Measurements from ENCODE around the gene MYL5. TPM values are rescaled to one million over a fixed set of nuclear protein-coding genes. Genes with fewer than 3 reads are reported as not detected.

Gene MYL5
- total RNA-seq, 2 donors from 2014 or later, result 7.9 to 12.4 TPM

DNA sequence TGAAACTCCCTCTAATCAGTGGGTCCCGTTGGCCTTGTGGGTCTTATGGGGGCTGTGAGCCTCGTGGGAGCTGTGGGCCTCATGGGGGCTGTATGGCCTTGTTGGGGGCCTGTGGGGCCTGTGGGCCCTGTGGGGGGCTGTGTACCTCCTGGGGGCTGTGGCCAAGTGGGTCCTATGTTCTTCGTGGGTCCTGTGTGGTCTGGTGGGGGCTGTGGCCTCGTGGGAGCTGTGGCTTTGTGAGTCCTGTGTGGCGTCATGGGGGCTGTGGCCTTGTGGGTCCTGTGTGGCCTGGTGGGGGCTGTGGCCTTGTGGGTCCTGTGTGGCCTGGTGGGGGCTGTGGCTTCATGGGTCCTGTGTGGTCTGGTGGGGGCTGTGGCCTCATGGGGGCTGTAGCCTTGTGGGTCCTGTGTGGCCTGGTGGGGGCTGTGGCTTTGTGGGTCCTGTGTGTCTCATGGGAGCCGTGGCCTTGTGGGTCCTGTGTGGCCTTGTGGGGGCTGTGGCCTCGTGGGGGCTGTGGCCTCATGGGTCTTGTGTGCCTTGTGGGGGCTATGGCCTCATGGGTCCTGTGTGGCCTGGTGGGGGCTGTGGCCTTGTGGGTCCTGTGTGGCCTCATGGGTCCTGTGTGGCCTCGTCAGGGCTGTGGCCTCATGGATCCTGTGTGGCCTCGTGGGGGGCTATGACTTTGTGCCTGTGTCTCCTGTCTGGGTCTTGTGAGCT lies 38.7 kb downstream of the MYL5 start:
- DNase-seq (ENCODE audit: low spot score), result no peak
- intact Hi-C loops (cut with DNase I), result no loop called here

DNA sequence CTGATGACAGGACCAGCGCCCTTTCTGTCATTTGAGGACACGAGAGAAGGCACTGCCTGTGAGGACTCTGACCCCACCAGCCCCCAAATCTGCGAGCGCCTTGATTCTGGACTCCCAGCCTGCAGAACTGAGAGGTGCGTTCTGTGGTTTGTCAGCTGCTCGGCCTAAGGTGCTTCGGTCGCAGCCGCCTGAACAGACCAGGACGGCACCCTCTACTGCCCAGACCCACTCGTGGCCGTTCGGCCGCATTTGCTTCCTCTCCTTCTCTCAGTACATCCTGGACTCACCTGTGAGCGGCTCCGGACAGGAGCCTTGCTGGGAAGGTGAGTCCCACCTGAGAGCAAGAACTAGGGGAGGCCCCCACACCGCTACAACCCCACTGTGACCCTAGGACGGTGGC lies 39.7 kb downstream of the MYL5 start:
- intact Hi-C loops (cut with DNase I), result no loop called here
- peak; percentile 79 for DNase-seq (ENCODE audit: low spot score)

DNA sequence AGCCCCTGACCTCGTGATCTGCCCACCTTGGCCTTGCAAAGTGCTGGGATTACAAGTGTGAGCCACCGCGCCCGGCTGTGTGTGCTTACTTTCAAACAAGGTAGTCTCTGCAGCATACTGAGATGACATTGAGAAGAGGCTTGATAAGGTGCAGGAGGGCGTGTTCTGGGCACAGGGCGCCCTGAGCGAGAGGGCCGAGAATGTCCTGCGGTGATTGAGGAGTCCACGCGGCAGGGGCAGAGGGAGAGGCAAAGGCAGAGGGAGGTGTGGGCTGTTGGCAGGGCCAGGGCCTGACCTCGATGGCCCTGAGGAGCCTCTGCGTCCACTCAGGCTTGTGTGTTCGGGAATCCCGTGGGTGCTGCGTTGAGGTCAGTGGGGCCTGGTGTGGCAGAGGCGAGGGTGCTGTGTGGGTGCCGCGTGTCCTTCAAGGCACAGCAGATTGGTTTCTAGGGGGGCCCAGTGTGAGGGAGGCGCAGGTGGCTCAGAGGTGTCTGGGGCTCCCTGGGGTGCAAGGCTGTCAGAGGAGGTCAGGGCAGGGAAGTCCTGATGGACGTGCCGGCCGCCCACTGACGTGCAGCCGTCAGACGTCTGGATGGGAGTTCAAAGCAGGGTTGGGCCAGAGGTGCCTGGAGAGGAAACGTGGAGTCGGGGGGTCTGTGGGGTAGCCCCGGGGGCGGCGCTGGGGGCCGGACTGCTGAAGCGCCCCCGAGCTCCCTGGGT lies 43.4 kb downstream of the MYL5 start:
- intact Hi-C loops (cut with DNase I), result no loop called here
- no peak for DNase-seq (ENCODE audit: low spot score)

DNA sequence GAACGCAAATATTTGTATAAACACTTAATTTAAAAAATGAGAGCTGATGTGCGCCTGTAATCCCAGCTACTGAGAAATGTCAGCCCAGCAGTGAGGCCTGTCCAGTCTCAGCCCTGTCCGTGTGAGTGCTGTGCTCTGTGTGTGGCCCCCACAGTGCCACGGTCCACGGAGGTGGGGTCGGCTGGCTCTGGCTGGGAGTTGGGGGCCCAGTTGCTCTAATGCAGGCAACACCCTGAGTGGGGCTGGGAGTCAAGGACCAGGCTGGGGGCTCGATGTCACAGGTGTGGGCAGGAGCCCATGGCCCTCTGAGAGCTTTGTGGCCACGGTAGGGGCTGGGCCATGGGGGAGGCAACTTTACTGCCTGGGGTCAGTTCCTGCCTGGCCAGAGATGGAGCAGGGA lies 44.1 kb downstream of the MYL5 start:
- intact Hi-C loops (cut with DNase I), result no loop called here

DNA sequence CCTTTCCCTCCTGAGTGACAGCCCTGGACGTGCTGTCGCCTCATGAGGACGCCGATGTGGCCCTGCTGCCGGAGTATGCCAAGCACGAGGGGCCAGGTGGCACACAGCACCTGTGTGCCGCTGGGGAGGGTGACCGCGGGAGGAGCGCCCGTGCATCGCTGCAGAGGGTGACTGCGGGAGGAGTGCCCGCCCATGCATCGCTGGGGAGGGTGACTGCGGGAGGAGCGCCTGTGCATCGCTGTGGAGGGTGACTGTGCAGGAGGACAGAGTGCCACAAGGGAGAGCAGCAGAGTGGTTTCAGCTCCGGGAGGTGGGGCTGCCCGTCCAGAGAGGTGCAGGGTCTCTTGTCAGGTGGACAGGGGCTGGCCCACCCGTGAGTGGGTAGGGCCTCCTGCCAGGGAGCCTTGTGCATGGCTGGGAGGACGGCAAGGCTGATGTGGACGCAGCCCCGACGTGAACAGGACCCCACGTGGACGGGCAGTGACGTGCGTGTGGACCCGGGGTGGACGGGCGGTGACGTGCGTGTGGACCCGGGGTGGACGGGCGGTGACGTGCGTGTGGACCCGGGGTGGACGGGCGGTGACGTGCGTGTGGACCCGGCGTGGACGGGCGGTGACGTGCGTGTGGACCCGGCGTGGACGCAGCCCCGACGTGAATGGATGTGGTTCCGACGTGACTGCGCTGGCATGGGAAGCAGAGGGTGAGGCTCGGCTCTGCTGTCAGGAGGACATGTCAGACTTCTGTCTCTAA lies 45.9 kb downstream of the MYL5 start:
- DNase-seq (ENCODE audit: low spot score), result no peak
- intact Hi-C loops (cut with DNase I), result no loop called here

More for the DNA sequence above, 44.1 kb downstream of the MYL5 start:
- no peak for DNase-seq (ENCODE audit: low spot score)

DNA sequence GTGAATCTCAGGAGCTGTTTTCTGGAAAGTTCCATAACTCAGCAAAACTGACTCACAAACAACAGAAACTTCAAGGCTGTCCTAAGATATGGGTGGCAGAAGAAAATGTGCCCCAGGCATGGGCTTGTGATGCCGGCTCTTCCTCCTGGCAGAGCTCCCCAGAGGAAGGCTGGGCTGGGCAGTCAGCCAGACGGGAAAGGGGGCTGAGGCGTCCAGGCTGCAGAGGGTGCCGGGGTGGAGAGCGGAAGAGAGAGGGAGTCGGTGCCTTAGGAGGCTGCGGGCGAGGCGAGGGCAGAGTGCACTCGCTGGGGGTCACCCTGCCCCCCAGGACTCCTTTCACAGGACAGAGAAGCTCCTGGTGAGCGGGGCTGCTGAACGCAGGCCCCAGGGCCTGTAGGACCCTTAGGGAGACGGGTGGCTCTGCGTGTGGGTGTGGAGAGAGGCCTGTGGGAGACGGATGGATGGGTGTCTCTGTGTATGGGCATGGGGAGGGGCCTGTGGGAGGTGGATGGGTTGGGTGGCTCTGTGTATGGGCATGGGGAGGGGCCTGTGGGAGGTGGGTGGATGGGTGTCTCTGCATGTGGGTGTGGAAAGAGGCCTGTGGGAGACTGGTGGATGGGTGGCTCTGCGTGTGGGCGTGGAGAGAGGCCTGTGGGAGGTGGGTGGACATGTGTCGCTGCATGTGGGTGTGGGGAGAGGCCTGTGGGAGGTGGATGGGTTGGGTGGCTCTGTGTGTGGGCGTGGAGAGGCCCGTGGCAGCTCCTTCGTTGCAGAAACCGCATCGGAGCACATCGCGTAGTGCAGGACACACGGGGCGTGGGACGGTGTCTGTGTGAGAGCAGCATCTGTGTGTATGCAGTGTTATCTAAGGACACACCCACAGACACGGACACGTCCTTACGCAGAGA lies 47.2 kb downstream of the MYL5 start:
- DNase-seq (ENCODE audit: low spot score), result no peak
- intact Hi-C loops (cut with DNase I), result no loop called here

DNA sequence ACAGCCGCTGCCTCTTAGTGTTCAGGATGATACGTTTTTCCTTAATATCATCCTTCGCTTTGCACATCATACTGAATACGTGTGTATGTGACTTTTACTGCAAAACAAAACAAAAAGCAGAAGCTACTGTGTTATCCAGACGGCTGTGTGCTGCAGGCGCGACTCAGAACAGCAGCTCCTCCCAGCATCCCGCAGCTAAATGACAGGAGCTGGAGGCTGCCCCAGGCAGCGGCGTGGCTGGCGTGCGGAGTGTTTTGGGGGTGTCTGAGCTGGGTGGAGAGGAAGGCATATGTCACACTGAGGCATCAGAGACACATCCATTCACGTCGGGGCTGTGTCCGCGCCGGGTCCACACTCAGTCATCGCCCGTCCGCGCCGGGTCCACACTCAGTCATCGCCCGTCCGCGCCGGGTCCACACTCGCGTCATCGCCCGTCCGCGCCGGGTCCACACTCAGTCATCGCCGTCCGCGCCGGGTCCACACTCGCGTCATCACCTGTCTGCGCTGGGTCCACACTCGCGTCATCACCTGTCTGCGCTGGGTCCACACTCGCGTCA lies 47.9 kb downstream of the MYL5 start:
- intact Hi-C loops (cut with DNase I), result no loop called here
- DNase-seq (ENCODE audit: low spot score), result no peak

DNA sequence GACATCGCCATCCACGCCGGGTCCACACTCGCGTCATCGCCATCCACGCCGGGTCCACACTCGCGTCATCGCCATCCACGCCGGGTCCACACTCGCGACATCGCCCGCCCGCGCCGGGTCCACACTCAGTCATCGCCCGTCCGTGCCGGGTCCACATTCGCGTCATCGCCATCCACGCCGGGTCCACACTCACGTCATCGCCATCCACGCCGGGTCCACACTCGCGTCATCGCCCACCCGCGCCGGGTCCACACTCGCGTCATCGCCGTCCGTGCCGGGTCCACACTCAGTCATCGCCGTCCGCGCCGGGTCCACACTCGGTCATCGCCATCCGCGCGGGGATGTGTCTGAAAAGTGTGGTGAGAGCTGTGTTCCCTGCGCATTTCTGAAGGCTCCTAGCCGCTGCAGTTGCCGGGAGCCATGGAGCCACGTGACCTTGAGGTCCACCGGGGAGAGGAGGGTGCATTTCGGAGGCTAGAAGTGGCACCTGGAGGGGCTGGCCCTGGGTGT lies 48.6 kb downstream of the MYL5 start:
- intact Hi-C loops (cut with DNase I), result no loop called here
- no peak for DNase-seq (ENCODE audit: low spot score)

DNA sequence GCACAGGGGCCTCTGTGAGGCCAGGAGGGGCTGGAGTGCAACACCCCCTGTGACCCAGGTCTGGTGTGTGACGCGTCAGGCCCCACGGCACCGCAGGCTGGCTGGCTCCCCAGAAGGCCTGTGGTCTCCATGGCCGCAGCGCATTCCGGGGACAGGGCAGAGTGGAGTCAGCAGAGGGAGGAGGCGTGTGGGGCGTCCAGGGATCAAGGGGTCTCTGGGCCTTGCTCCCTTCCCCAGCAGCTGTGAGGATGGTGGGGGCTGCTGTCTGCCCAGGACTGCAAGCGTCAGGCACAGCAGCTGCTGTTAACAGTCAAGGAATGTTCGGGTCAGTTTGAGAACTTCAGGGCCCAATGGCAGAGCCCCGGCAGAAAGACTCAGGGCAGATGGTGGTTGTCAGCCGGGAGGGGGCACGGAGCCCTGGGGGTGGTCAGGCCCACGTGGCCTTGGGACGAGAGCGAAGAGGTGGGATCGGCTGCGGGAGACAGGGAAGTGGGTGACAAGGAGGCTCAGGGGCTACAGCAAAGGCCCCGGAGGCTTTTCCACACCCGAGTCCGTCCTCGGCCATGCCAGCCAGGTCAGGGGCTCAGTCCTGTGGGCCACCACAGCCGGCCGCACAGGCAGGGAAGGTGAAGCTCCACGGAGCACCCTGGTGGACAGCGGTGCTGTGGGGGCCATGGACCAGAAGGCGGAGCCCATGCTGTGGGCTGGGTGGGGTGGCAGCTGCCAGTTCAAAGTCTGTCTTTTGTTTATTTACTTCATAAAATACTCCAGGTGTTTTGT lies 49.6 kb downstream of the MYL5 start:
- intact Hi-C loops (cut with DNase I), result no loop called here
- DNase-seq (ENCODE audit: low spot score), result no peak

DNA sequence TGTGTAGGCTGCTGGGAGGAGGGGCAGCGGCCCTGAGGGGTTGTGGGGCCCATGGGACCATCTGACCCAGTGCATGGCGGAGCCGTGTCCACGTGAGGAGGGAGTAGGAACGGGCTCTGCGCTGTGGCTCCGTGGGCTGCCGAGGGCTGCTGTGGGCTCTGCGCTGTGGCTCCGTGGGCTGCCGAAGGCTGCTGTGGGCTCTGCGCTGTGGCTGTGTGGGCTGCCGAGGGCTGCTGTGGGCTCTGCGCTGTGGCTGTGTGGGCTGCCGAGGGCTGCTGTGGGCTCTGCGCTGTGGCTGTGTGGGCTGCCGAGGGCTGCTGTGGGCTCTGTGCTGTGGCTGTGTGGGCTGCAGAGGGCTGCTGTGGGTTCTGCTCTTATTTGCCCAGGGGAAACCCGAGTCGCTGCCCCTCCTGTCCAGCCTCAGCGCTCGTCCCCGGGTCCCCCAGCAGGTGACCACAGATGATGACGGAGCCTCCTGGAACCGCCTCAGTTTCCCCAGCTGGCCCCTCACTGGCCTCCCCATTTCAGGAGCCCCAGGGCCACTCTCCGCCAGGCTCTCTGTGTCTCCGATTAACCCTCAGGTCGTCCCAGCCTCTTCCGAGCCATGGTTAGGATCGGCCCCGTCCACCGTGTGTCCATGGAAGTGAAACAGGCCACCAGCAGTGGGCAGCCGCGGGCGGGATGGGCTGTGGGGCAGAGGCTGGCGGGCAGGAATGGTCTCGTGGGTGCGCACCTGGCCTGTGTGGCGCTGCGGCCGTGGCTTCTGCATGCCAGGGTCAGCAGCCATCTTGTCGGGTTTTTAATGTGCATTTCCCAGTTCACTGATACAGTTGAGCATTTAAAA lies 51.3 kb downstream of the MYL5 start:
- intact Hi-C loops (cut with DNase I), result no loop called here
- DNase-seq (ENCODE audit: low spot score), result no peak

DNA sequence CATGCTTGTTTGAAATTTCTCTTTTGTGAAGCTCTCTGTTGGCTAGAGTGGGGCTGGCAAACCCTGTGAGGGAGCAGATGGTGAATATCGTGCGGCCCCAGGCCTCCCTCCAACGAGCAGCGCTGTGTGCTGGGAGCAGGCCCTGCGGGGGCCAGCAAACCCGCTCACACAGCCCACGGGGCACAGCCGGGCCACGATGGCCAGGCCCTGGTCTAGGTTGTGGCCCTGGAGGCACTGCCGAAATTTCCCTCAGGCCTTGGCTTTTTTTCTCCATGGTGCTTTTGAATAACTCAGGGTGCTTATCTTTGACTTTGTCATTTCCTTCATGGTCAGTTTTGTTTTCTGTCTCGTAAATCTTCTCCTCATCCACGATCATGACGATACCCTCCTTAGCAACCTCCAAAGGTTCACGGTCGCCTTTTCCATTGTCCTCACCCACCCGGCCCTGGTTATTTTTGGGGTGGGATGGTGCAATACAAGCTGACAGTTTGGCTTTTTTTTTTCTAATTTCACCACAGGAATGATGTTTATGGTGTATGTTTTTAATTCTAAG lies 52.0 kb downstream of the MYL5 start:
- DNase-seq (ENCODE audit: low spot score), result no peak
- intact Hi-C loops (cut with DNase I), result no loop called here

DNA sequence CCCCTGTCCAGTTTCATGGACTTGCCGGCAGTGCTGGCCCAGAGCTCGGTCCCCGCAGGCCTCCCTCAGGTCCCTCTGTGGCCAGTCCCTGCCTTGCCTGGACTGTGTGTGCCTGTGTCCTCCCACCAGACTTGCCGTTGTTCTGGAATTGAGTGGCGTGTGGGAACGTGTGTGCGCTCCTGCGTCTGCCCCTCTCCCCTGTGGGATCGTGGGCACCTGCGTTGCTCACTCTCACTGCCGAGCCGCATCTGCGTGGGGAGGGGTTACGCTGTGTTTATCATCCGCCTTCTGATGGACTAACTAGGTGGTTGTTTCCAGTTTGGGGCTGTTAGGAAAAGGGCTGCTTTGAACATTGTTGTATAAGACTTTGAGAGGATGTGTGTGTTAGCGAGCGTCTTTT lies 52.5 kb downstream of the MYL5 start:
- no peak for DNase-seq (ENCODE audit: low spot score)
- intact Hi-C loops (cut with DNase I), result no loop called here

DNA sequence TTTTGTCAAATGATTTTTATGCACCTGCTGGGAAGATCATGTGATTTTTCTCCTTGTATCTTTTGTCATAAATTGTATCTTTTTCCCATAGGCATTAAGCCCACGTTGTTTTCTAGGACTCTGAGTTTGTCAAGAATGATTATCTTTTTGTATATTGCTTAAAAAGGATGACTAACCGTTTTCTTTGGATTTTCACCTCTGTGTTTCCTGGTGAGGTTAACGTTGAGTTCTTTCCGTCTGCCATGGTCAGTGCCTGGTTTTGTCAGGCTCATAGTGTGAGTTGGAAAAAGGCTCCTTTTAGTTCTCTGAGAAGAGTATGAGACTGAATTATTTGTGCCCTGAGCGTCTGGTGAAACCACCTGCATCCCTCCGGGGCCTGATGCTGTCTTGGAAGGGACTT lies 53.2 kb downstream of the MYL5 start:
- DNase-seq (ENCODE audit: low spot score), result no peak
- intact Hi-C loops (cut with DNase I), result no loop called here

DNA sequence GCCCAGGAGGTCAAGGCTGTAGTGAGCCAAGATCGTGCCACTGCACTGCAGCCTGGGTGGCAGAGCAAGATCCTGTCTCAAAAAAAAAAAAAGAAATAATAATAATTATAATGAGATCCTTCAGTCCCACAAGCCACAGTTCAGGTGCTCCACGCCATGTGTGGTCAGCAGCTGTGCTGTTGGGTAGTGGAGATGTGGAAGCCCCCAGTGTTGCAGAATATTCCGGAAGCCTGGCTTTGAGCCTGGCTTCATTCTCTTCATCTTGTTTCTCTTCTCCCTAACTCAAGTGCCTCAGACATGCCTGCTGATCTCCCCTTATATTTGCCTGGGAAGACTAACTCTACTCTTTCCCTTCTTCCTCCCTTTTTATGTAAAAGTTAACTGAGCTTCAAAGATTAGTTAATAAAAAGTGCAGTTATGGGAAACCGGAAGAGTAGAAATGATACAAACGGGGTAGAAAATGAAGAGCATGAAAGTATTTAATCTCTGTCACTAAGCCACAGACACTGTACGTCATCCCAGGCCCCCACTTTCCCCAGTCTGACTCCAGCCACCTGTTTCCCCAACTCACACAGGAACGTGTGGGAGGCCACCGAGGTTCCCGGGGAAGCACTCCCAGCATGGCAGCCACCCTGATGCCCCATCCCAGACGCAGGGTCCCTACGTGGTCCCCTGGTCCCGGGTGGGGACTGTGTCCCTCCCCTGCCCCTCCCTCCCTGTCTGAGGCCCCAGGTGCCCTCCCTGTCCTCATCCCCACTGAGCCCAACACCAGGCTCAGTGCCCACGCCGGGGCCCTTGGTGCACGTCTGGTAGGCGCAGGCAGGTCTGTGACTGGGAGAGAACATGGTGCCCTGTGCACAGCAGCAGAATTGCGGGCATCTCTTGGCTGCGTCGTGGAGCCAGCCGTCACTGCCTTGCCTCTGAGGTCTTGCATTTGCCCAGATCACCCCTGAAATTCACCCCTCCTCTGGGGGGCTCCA lies 55.3 kb downstream of the MYL5 start:
- intact Hi-C loops (cut with DNase I), result no loop called here
- no peak for DNase-seq (ENCODE audit: low spot score)

DNA sequence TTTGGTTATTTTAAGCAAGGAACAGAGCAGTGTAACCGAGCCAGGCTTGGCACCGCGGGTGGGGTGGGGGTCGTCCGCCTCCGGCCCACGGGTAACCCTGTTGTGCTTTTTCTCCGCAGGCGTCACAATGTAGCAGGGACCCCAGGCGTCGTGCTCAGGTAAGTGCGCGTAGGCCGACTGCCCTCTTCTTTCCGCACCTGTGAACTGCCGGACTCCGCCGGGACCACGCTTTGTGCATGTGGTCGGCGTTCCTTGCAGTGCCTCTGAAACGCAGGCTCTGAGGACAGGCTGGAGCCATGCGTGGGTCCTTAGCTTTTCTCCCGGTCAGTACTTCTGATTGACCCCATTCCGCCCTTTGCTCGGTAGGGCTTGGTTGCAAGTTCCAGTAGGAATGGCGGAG lies 56.2 kb downstream of the MYL5 start:
- no peak for DNase-seq (ENCODE audit: low spot score)
- intact Hi-C loops (cut with DNase I), result no loop called here
